SU-DHL-6 (cell line): ENCODE results near the gene MYO18A.

Experiments
- EZH2phosphoT487 ChIP-seq: fragments of 200-600 bp; sonication (generic), shearing (Covaris generic); conservative IDR thresholded peaks from 2 replicates; pipeline ENCODE4 v1.6.1; 2018; ENCODE audit warnings: mild to moderate bottlenecking, antibody characterized with exemption, low read length, moderate library complexity, mixed read lengths
- TF ChIP-seq, protein P1 (sequence below): fragments of 200-600 bp; sonication (generic); IDR thresholded peaks from one replicate; pipeline ENCODE4 v1.5.1; 2017; ENCODE audit warnings: antibody characterized with exemption, mild to moderate bottlenecking, low read length, moderate library complexity; ENCODE audit not compliant: insufficient read depth, poor library complexity, severe bottlenecking

DNA sequence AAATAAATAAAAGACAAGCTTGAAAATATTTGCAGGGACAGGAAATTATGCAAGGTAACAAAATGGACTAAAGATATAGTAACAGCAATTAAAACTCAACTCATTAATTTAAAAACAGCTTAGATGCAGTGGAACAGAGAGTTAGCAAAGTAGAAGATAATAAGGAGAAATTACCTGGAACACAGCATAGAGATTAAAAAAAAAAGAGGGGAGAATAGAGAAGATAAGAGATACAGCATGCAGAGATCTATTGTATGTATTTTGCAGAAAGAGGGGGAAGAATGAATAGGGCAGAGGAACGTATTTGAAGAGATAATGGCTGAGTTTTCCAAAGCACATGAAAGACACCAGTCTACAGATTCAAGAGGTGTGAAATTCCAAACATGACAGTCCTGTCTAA, 145.7 kb downstream of the MYO18A start:
- TF ChIP-seq, protein P1, sequence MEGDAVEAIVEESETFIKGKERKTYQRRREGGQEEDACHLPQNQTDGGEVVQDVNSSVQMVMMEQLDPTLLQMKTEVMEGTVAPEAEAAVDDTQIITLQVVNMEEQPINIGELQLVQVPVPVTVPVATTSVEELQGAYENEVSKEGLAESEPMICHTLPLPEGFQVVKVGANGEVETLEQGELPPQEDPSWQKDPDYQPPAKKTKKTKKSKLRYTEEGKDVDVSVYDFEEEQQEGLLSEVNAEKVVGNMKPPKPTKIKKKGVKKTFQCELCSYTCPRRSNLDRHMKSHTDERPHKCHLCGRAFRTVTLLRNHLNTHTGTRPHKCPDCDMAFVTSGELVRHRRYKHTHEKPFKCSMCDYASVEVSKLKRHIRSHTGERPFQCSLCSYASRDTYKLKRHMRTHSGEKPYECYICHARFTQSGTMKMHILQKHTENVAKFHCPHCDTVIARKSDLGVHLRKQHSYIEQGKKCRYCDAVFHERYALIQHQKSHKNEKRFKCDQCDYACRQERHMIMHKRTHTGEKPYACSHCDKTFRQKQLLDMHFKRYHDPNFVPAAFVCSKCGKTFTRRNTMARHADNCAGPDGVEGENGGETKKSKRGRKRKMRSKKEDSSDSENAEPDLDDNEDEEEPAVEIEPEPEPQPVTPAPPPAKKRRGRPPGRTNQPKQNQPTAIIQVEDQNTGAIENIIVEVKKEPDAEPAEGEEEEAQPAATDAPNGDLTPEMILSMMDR, result no peak
- TF ChIP-seq EZH2phosphoT487, result no peak
